ENCODE results near the gene CYP2B6. TPM values are rescaled to one million over a fixed set of nuclear protein-coding genes. Genes with fewer than 3 reads are reported as not detected.

CYP2B6 gene
- total and polyA plus RNA-seq, 2 donors (not counting 1 experiment from before 2014, with no cell fraction given): not detected

- Histone ChIP-seq H3K9ac (ENCODE audit: low read length) (no peak overlapping the region), H3K4me3 (ENCODE audit: control extremely low read depth in 1 of 5, extremely low read depth in 1 of 5, insufficient read depth in 1 of 5, low read depth in 2 of 5, low read length in 4 of 5) (no peak overlapping the region), H3K36me3 (replicated peaks in 1 of 2; ENCODE audit: control extremely low read depth in 1 of 2, control insufficient read depth in 1 of 2, extremely low read depth in 1 of 2, insufficient read depth in 2 of 2, low read length in 1 of 2) (no peaks in the 10 kb centered on the region), H3K4me1 (ENCODE audit: control insufficient read depth in 2 of 2, insufficient read depth in 2 of 2, low read length in 2 of 2) (no peaks in the 10 kb centered on the region), H3K79me2 (ENCODE audit: control insufficient read depth, insufficient read depth, low read length) (no peaks in the 10 kb centered on the region), H2AFZ (ENCODE audit: insufficient read depth, low read depth, low read length, poor library complexity, severe bottlenecking) (no peak overlapping the region), H3K4me2 (replicated peaks; ENCODE audit: low read depth, low read length, poor library complexity, severe bottlenecking) (no peak overlapping the region), H3K9me3 (ENCODE audit: control extremely low read depth in 1 of 3, control insufficient read depth in 2 of 3, insufficient read depth in 1 of 3, low read length in 2 of 3) (no peaks in the 10 kb centered on the region), H3K27me3 (replicated peaks in 1 of 4; ENCODE audit: control extremely low read depth in 1 of 4, control insufficient read depth in 3 of 4, insufficient read depth in 4 of 4, low read length in 3 of 4) (peaks cover 0 to 7% (median 0%) of the 10 kb centered on the region in 4 experiments), H4K20me1 (ENCODE audit: control insufficient read depth, insufficient read depth, low read length, poor library complexity, severe bottlenecking) (no peaks in the 10 kb centered on the region), H3K27ac (ENCODE audit: low read length in 2 of 2) (no peak overlapping the region)
- TF ChIP-seq CTCF (IDR thresholded peaks at IDR 0.05) (no peak), EZH2 (IDR thresholded peaks at IDR 0.05; ENCODE audit: borderline replicate concordance, insufficient read depth, low read depth, low read length, poor library complexity, severe bottlenecking) (no peak)
- H3K9me3 Mint-ChIP-seq (ENCODE audit: insufficient read depth): no peaks in the 10 kb centered on the region
- no peak overlapping the region for H3K4me3 Mint-ChIP-seq
- no peaks in the 10 kb centered on the region for H3K4me1 Mint-ChIP-seq
- 96% methylated on average over 9 of the region's 15 CpGs for WGBS (ENCODE audit: insufficient coverage)
- no peak overlapping the region for H3K27ac Mint-ChIP-seq
- no peak for ATAC-seq (ENCODE audit: low read depth)
- H3K27me3 Mint-ChIP-seq: peaks cover 23% of the 10 kb centered on the region
- ChIA-PET CTCF (no interaction called here), POLR2A (no interaction called here)
- DNase-seq: no peak
- intact Hi-C loops (cut with micrococcal nuclease): no loop called here
These were observed 27.7 kb downstream of the CYP2B6 start for GRCh38 chr19:41018736-41019290.

- TF ChIP-seq CTCF (IDR thresholded peaks at IDR 0.05): no peak
- no peak for TF ChIP-seq EZH2 (IDR thresholded peaks at IDR 0.05; ENCODE audit: borderline replicate concordance, insufficient read depth, low read depth, low read length, poor library complexity, severe bottlenecking)
- no peak overlapping the region for H3K9ac ChIP-seq (ENCODE audit: low read length)
- H3K79me2 ChIP-seq (ENCODE audit: control insufficient read depth, insufficient read depth, low read length): no peaks in the 10 kb centered on the region
- POLR2A ChIA-PET: no interaction called here
- intact Hi-C loops (cut with micrococcal nuclease): no loop called here
- ATAC-seq (ENCODE audit: low read depth): no peak
- peaks cover 0 to 7% (median 0%) of the 10 kb centered on the region in 4 experiments for H3K27me3 ChIP-seq (replicated peaks in 1 of 4; ENCODE audit: control extremely low read depth in 1 of 4, control insufficient read depth in 3 of 4, insufficient read depth in 4 of 4, low read length in 3 of 4)
- Mint-ChIP-seq H3K27me3 (peaks cover 27% of the 10 kb centered on the region), H3K27ac (no peak overlapping the region), H3K9me3 (ENCODE audit: insufficient read depth) (no peaks in the 10 kb centered on the region), H3K4me1 (no peaks in the 10 kb centered on the region), H3K4me3 (no peak overlapping the region)
- no peaks in the 10 kb centered on the region for H3K9me3 ChIP-seq (ENCODE audit: control extremely low read depth in 1 of 3, control insufficient read depth in 2 of 3, insufficient read depth in 1 of 3, low read length in 2 of 3)
- no peak for DNase-seq
- H3K4me1 ChIP-seq (ENCODE audit: control insufficient read depth in 2 of 2, insufficient read depth in 2 of 2, low read length in 2 of 2): no peaks in the 10 kb centered on the region
- no peak overlapping the region for H2AFZ ChIP-seq (ENCODE audit: insufficient read depth, low read depth, low read length, poor library complexity, severe bottlenecking)
- H3K4me3 ChIP-seq (ENCODE audit: control extremely low read depth in 1 of 5, extremely low read depth in 1 of 5, insufficient read depth in 1 of 5, low read depth in 2 of 5, low read length in 4 of 5): no peak overlapping the region
- no peak overlapping the region for H3K27ac ChIP-seq (ENCODE audit: low read length in 2 of 2)
- CTCF ChIA-PET: no interaction called here
- WGBS (ENCODE audit: insufficient coverage): 81% methylated on average over 3 of the region's 5 CpGs
- no peaks in the 10 kb centered on the region for H3K36me3 ChIP-seq (replicated peaks in 1 of 2; ENCODE audit: control extremely low read depth in 1 of 2, control insufficient read depth in 1 of 2, extremely low read depth in 1 of 2, insufficient read depth in 2 of 2, low read length in 1 of 2)
- H4K20me1 ChIP-seq (ENCODE audit: control insufficient read depth, insufficient read depth, low read length, poor library complexity, severe bottlenecking): no peaks in the 10 kb centered on the region
- H3K4me2 ChIP-seq (replicated peaks; ENCODE audit: low read depth, low read length, poor library complexity, severe bottlenecking): no peak overlapping the region
These were observed 28.3 kb downstream of the CYP2B6 start for GRCh38 chr19:41019346-41019745.

Data from B cell (primary cell).